HG02642 (cell line): ENCODE results near the gene NAA40.

Experiments used
- ATAC-seq: cut with Tn5 transposase; IDR thresholded peaks from one replicate; pipeline ENCODE4 v1.9.1; 2021; ENCODE audit warnings: mild to moderate bottlenecking; ENCODE audit not compliant: unreplicated experiment, poor library complexity

Gene NAA40

GRCh38 chr11:63979426-63979825 is 40.6 kb downstream of the NAA40 start:
- ATAC-seq = no peak

- peak; percentile 51 for ATAC-seq
These were observed 47.0 kb downstream of the NAA40 start for GRCh38 chr11:63985812-63986155.

GRCh38 chr11:63986156-63986931 is 47.5 kb downstream of the NAA40 start, which contains the start of gene OTUB1:
TSS of gene OTUB1 (plus strand) at chr11:63986438. CDS start at chr11:63986457, 19 bp downstream.
- ATAC-seq = peak; percentile 91

GRCh38 chr11:63986932-63987513 is 48.2 kb downstream of the NAA40 start:
- no peak for ATAC-seq

- no peak for ATAC-seq
These were observed 52.8 kb downstream of the NAA40 start for GRCh38 chr11:63991558-63991957.

- no peak for ATAC-seq
These were observed 54.3 kb downstream of the NAA40 start for GRCh38 chr11:63993100-63993499.

- no peak for ATAC-seq
These were observed 55.2 kb downstream of the NAA40 start for GRCh38 chr11:63993993-63994392.

- no peak for ATAC-seq
These were observed 57.7 kb downstream of the NAA40 start for GRCh38 chr11:63996512-63996911.

GRCh38 chr11:63997104-63997700 is 58.4 kb downstream of the NAA40 start:
- ATAC-seq = no peak

- ATAC-seq = no peak
These were observed 59.1 kb downstream of the NAA40 start for GRCh38 chr11:63997801-63998337.

GRCh38 chr11:63998558-63999348 is 60.0 kb downstream of the NAA40 start:
- ATAC-seq = no peak

GRCh38 chr11:63999349-64000025 is 60.7 kb downstream of the NAA40 start:
- peak; percentile 32 for ATAC-seq

- ATAC-seq = peak; percentile 52
These were observed 61.4 kb downstream of the NAA40 start for GRCh38 chr11:64000026-64000739.

GRCh38 chr11:64000740-64001483 is 62.1 kb downstream of the NAA40 start:
- no peak for ATAC-seq

- ATAC-seq = no peak
These were observed 63.0 kb downstream of the NAA40 start for GRCh38 chr11:64001484-64002420.

GRCh38 chr11:64003807-64004589 is 65.2 kb downstream of the NAA40 start:
- no peak for ATAC-seq

- no peak for ATAC-seq
These were observed 65.8 kb downstream of the NAA40 start for GRCh38 chr11:64004590-64004984.
